Cardiac fibroblast (primary cell): Measurements from ENCODE around the gene PXK.

Experiments
- DNase-seq, 2 donors: peaks; one replicate each; pipeline versions ENCODE4 v3.0.0 to v3.0.0-alpha.2; 2010; ENCODE audit warnings: low read depth in 2 of 2
- H3K4me3 ChIP-seq, 2 donors: replicated peaks in 1 of 2; 1 replicate in 1 of 2; 2 replicates in 1 of 2; pipeline ENCODE4 v1.5.1; 2011; ENCODE audit warnings: low read depth in 2 of 2, low read length in 2 of 2, mild to moderate bottlenecking in 2 of 2, moderate library complexity in 1 of 2
- CTCF ChIP-seq: IDR thresholded peaks from one replicate; pipeline ENCODE4 v1.5.1; 2011; ENCODE audit warnings: low read depth, mild to moderate bottlenecking, low read length, inconsistent platforms

PXK gene

GRCh38 chr3:58474348-58474911, 141.7 kb downstream of the PXK start:
- DNase-seq = no peak
- no peak for TF ChIP-seq CTCF
- no peak overlapping the region for H3K4me3 ChIP-seq

DNA sequence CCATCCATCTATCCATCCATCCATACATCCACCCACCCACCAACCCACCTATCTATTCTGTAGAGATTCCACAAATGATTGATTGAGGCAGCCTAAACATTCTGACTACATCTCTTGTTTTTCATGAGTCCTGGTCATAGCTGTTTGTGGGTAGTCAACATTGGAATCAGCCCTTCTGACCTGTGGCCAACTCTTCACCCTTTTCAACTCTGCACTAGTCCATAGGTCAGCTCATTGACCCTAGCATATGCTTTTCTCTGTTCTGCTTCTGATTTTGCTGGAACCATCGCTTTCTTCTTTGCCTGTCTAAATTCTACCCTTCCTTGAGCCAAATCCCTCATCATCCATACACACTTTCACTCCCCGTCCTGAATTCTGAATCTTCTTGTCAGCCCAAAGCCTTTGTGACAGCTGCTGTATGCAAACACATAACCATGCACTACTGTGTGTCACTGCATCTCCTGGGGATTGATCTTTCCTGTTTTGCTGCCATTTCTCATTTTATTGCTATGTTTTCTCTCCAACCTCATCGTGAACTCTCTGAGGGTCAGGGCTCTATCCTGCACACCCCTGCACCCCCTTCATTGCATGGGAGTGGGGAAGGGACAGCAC, 142.4 kb downstream of the PXK start:
- no peak for DNase-seq
- no peak overlapping the region for H3K4me3 ChIP-seq
- TF ChIP-seq CTCF = no peak
